HPDE6-E6E7 (cell line): ENCODE results near the gene CD34.

Experiments used
- DNase-seq: peaks from one replicate; pipeline ENCODE4 v3.0.0; 2011; ENCODE audit warnings: missing footprints; ENCODE audit errors: extremely low spot score

Gene CD34

GRCh38 chr1:207833381-207833780 lies 77.5 kb downstream of the CD34 start:
- DNase-seq, result no peak

GRCh38 chr1:207832796-207833195 lies 78.1 kb downstream of the CD34 start:
- no peak for DNase-seq

DNA sequence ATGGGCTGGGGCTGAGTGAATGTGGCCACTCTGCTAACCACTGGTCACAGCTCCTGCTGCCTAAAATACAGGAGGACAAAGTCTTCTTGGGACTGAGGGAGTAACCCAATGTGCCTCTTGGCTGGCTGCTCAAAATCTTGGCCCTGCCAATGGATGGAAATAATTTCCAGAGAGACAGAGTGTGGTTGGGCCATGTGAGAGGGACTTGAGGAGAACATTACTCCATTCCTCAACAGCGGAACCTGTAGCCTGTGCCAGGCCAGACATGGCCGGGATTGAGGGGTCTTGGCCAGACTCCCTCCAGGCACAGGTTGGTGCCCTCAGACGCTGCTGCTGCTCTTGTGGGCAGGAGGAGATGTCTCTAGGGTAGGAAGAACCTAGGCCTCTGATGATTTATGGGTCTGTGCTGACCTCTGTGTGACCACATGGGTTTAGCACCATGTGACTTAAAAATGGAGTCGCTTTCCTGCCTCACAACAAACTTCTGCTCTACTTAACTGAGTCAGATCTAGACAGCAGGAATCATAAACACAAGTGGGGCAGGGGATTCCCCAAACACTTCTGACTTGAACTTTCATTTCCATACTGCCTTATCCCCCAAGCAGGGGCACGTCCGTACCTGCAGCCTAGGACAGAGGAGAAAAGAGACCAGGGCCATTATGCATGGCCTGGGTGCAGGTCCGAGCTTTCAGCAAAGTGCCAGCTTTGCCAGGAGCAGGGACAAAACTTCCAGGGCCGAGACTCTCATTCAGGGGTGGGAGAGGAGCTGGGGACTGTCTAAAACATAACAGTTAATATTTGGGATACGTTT lies 79.2 kb downstream of the CD34 start:
- DNase-seq, result no peak
